ENCODE results near the gene ABCA2. TPM values are rescaled to one million over a fixed set of nuclear protein-coding genes. Genes with fewer than 3 reads are reported as not detected.

Gene ABCA2
- total and polyA plus RNA-seq, 12 donors, result 16.0 to 46.7 (median 28.1) TPM

GRCh38 chr9:137012694-137013570 is 15.1 kb downstream of the ABCA2 start:
- Histone ChIP-seq H3K27ac (no peak overlapping the region), H3K36me3 (peaks cover 0 to 88% (median 31%) of the 10 kb centered on the region in 9 donors), H3K27me3 (no peaks in the 10 kb centered on the region), H3K4me1 (no peaks in the 10 kb centered on the region), H3K4me3 (no peak overlapping the region), H3K9me3 (no peaks in the 10 kb centered on the region)
- intact Hi-C loops (cut with DNase I), result no loop called here
- ATAC-seq (no peak), DNase-seq (no peak)
- no peak for TF ChIP-seq CTCF (IDR thresholded peaks at IDR 0.05)
- WGBS, 2 donors, result 77 to 87% methylated on average over 62 to 67 of the region's 67 CpGs

GRCh38 chr9:137011907-137012675 is 15.9 kb downstream of the ABCA2 start:
- Histone ChIP-seq H3K27ac (no peak overlapping the region), H3K36me3 (peaks cover 0 to 85% (median 23%) of the 10 kb centered on the region in 9 donors), H3K4me1 (no peaks in the 10 kb centered on the region), H3K4me3 (no peak overlapping the region), H3K9me3 (no peaks in the 10 kb centered on the region), H3K27me3 (no peaks in the 10 kb centered on the region)
- intact Hi-C loops (cut with DNase I), result no loop called here
- no peak for TF ChIP-seq CTCF (IDR thresholded peaks at IDR 0.05)
- DNase-seq (no peak), ATAC-seq (no peak)
- 93 to 94% methylated on average over 39 of the region's 39 CpGs for WGBS, 2 donors

DNA sequence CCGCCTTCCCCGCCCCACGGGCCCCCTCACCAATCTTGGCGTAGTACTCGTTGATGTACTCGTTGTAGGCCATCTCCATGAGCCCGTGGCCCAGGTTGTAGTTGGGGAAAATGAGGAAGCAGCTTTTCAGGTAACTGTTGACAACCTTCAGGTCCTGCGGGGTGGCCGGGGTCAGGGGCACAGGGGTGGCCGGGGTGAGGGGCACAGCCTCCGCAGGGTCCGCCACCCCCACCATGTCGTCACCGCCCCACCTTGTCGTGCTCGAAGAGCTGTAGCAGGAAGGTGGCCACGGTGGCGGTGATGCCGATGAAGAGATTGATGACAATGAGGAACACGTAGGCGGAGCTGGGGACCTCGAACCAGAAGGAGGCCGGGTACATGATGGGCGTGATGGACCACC is 16.9 kb downstream of the ABCA2 start:
- 95 to 97% methylated on average over 23 to 24 of the region's 24 CpGs for WGBS, 2 donors
- Histone ChIP-seq H3K9me3 (no peaks in the 10 kb centered on the region), H3K4me1 (peaks cover 0 to 2% (median 0%) of the 10 kb centered on the region in 9 donors), H3K4me3 (no peak overlapping the region), H3K27me3 (no peaks in the 10 kb centered on the region), H3K36me3 (peaks cover 0 to 75% (median 21%) of the 10 kb centered on the region in 9 donors), H3K27ac (no peak overlapping the region)
- TF ChIP-seq CTCF (IDR thresholded peaks at IDR 0.05), result no peak
- intact Hi-C loops (cut with DNase I), result no loop called here
- no peak for DNase-seq
- no peak for ATAC-seq

- intact Hi-C loops (cut with DNase I), result no loop called here
Measured at GRCh38 chr9:137009938-137010732, 17.9 kb downstream of the ABCA2 start.

More at GRCh38 chr9:137009938-137010732, 17.9 kb downstream of the ABCA2 start:
- DNase-seq (no peak), ATAC-seq (no peak)
- H3K27ac ChIP-seq, result no peak overlapping the region
- TF ChIP-seq CTCF (IDR thresholded peaks at IDR 0.05), result no peak
- H3K36me3 ChIP-seq, result peaks cover 0 to 65% (median 14%) of the 10 kb centered on the region in 9 donors
- no peak overlapping the region for H3K4me3 ChIP-seq
- WGBS, 2 donors, result 96 to 98% methylated on average over 45 to 49 of the region's 49 CpGs
- no peaks in the 10 kb centered on the region for H3K27me3 ChIP-seq
- peaks cover 0 to 4% (median 0%) of the 10 kb centered on the region in 11 donors for H3K9me3 ChIP-seq
- H3K4me1 ChIP-seq, result peaks cover 0 to 8% (median 0%) of the 10 kb centered on the region in 9 donors
